K562 (cell line): ENCODE data around the gene CRKL. TPM values are rescaled to one million over a fixed set of nuclear protein-coding genes. Genes with fewer than 3 reads are reported as not detected.

ENCODE experiments used
- ARHGAP35 ChIP-seq: fragments of 450-650 bp; IDR thresholded peaks from 2 replicates; pipeline ENCODE4 v1.6.1; 2018; ENCODE audit not compliant: partially characterized antibody
- ATF6 ChIP-seq: sonication (generic); formaldehyde crosslinking; IDR thresholded peaks from 2 replicates; pipeline ENCODE4 v1.4.0; 2020; ENCODE audit warnings: mild to moderate bottlenecking, missing genetic modification reagents
- BACH1 ChIP-seq: fragments of 200-800 bp; sonication (Bioruptor generic); IDR thresholded peaks from 2 replicates; pipeline ENCODE4 v1.6.1; 2016; ENCODE audit warnings: missing genetic modification characterization, missing compliant biosample characterization
- CEBPB ChIP-seq: fragments of 450-650 bp; IDR thresholded peaks from 2 replicates; pipeline ENCODE4 v1.6.1; 2016; ENCODE audit warnings: missing genetic modification characterization, missing compliant biosample characterization
- GATAD2B ChIP-seq: fragments of 450-650 bp; IDR thresholded peaks from 2 replicates; pipeline ENCODE4 v1.6.1; 2017; ENCODE audit warnings: mild to moderate bottlenecking, borderline replicate concordance
- JUNB ChIP-seq: fragments of 450-650 bp; formaldehyde crosslinking; conservative IDR thresholded peaks from 2 replicates; pipeline ENCODE4 v1.4.0; 2020; ENCODE audit warnings: mild to moderate bottlenecking
- KHSRP ChIP-seq: fragments of 450-650 bp; IDR thresholded peaks from 2 replicates; pipeline ENCODE4 v1.6.1; 2017
- KLF10 ChIP-seq: fragments of 250-450 bp; sonication (Bioruptor Pico); IDR thresholded peaks from 2 replicates; pipeline ENCODE4 v1.6.1; 2021; ENCODE audit warnings: matching md5 sums
- RBBP5 ChIP-seq: fragments of 200-600 bp; sonication (generic); IDR thresholded peaks from 2 replicates; pipeline ENCODE4 v1.6.1; 2012; ENCODE audit warnings: borderline replicate concordance, mild to moderate bottlenecking, low read length, control low read depth, inconsistent platforms; ENCODE audit not compliant: insufficient read depth, poor library complexity, severe bottlenecking
- SETDB1 ChIP-seq: IDR thresholded peaks from one replicate; pipeline ENCODE4 v1.6.1; 2012; ENCODE audit warnings: low read length, control low read depth, inconsistent platforms
- STAT6 ChIP-seq: sonication (generic); formaldehyde crosslinking; IDR thresholded peaks from 2 replicates; pipeline ENCODE4 v1.8.1; 2023; ENCODE audit warnings: mild to moderate bottlenecking, missing genetic modification reagents
- ZBTB1 ChIP-seq: sonication (generic); formaldehyde crosslinking; IDR thresholded peaks from 2 replicates; pipeline ENCODE4 v1.8.1; 2023; ENCODE audit warnings: missing genetic modification reagents, low read depth, mild to moderate bottlenecking, borderline replicate concordance
- ZBTB11 ChIP-seq, 3 experiments: fragments of 200-800 bp in 1 of 3; fragments of 250-450 bp in 1 of 3; fragments of 450-650 bp in 1 of 3; sonication (Bioruptor Pico) in 1 of 3; sonication (Bioruptor generic) in 1 of 3; formaldehyde crosslinking in 1 of 3; IDR thresholded peaks; 2 replicates each; pipeline versions ENCODE4 v1.6.1 to v1.8.0; 2016 to 2022; ENCODE audit warnings: mild to moderate bottlenecking in 2 of 3, missing genetic modification characterization in 2 of 3, missing compliant biosample characterization in 1 of 3, moderate library complexity in 1 of 3
- ZBTB8A ChIP-seq: fragments of 450-650 bp; IDR thresholded peaks from 2 replicates; pipeline ENCODE4 v1.6.1; 2018; ENCODE audit warnings: mild to moderate bottlenecking, moderate library complexity; ENCODE audit not compliant: partially characterized antibody
- ZNF518B ChIP-seq: fragments of 250-450 bp; sonication (Bioruptor Pico); IDR thresholded peaks from 2 replicates; pipeline ENCODE4 v1.5.0; 2021; ENCODE audit warnings: mild to moderate bottlenecking, moderate library complexity
- polyA plus RNA-seq, 8 experiments: library from polyadenylated mRNA; depleted of rRNA in 4 of 8; stranded (reverse) in 5 of 8; unstranded in 3 of 8; fragments of >200 nt; fragmentation: Nextera tagmentation in 2 of 8; fragmentation: Illumina TruSeq in 1 of 8; extraction: Ambion mirVana in 2 of 8; extraction: Trizol in 1 of 8; gene quantifications; 2 replicates each; pipeline versions ENCODE4 v1.2.1 to v1.2.3, GENCODE V29; 2011 to 2014; ENCODE audit warnings: inconsistent platforms in 1 of 8, missing spikeins in 1 of 8
- total RNA-seq, 7 experiments: library from RNA; depleted of rRNA in 6 of 7; stranded (reverse); fragments of >200 nt in 6 of 7; fragmentation: Illumina TruSeq in 2 of 7; extraction: Trizol in 2 of 7; gene quantifications; 2 replicates each; pipeline versions ENCODE4 v1.2.1 to v1.2.3, GENCODE V29; 2011 to 2021; ENCODE audit warnings: low replicate concordance in 1 of 7

Gene CRKL
- total and polyA plus RNA-seq, 9 of the 15 experiments (the other 6 are each of a cell fraction or from before 2014, with no cell fraction given): 100 to 263 (median 124) TPM

GRCh38 chr22:20956258-20957101 is 39.3 kb downstream of the CRKL start (continued):
- TF ChIP-seq STAT6 (no peak), ZBTB8A (no peak), ZBTB1 (CRISPR knock-in tag) (peak; percentile 44; the same call in 1 of the 2 replicates), ARHGAP35 (no peak), KLF10 (CRISPR knock-in tag) (peak; percentile 33; the same call in 1 of the 2 replicates), ZNF518B (CRISPR knock-in tag) (no peak), BACH1 (no peak), ZBTB11 (CRISPR knock-in tag; IDR thresholded peaks at IDR 0.05) (no peak), SETDB1 (peak; percentile 41), RBBP5 (peak; percentile 22), JUNB (no peak), GATAD2B (no peak), ATF6 (CRISPR knock-in tag) (no peak), KHSRP (no peak), CEBPB (tag) (no peak)
